GM18517 (cell line): ENCODE results near the gene GRIFIN.

Source experiments
- ATAC-seq: cut with Tn5 transposase; IDR thresholded peaks from one replicate; pipeline ENCODE4 v1.9.1; 2021; ENCODE audit warnings: mild to moderate bottlenecking, moderate library complexity; ENCODE audit not compliant: unreplicated experiment

Gene GRIFIN

DNA sequence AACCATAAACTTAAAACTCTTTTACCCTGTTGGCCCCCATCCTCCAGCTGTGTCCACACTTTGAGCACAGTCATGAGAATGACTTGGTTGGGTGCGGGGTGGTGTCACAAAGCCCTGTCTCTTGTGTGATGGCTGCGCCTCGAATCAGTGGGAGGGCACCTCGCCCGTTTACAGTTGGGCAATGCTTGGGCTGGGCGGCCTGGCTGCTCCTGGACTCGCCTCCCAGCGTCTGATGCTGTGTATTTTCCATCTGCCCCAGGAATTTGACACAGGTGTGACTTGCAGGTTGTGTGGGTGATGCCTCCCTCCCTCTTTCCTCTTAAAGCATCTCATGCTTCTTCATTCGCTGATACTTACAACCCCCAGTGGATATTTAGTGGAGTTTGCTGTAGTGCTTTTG, 39.1 kb downstream of the GRIFIN start:
- ATAC-seq: no peak

DNA sequence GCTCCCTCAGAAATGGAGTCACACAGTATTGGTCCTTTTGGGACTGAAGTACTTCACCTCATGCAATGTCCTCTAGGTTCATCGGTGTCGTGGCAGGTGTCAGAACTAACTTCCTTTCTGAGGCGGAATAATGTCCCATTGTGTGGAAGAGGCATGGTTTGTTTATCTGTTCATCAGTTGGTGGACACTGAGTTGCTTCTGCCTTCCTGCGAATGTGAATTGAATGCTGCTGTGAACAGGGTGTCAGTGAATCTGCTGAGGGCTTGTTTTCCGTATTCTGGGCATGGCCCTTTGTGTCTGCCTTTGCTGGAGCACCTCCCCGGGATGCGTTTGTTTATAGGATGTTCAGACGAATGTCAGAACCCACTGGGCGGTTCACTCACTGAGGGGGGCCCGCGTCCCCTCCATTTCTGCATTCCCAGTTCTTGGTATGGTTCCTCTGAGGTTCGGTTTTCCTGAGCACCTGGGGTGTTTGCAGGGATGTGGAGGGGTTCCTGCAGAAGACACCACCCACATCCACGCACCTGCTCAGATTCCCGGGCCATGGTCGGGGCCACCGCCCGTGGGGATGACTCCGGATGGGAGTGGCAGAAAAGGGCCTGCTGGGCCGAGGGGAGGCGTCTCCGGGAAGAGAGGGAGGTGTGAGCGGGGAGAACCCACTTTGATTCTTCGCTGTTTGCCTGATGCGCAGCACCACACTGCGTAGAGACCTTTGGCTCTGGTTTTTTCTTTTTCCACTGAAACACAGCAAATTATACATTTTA, 39.7 kb downstream of the GRIFIN start:
- no peak for ATAC-seq

DNA sequence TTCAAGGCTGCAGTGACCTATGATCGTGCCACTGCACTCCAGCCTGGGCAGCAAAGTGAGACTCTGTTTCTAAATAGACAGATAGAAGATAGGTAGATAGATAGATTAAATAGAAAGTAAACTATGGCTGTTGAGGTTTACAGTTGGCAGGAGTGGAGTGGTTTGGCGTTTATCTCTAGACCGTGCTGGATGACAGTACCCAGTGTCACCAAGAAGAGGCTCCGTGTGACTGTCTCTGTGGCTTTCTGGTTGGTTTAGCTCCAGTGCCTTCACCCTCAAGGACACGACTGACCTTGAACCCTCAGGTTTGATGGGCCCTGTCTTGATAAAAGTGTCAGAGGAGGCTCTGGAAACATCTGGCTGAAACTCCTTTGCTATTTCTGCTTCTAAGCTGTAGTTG, 41.1 kb downstream of the GRIFIN start:
- ATAC-seq: no peak

DNA sequence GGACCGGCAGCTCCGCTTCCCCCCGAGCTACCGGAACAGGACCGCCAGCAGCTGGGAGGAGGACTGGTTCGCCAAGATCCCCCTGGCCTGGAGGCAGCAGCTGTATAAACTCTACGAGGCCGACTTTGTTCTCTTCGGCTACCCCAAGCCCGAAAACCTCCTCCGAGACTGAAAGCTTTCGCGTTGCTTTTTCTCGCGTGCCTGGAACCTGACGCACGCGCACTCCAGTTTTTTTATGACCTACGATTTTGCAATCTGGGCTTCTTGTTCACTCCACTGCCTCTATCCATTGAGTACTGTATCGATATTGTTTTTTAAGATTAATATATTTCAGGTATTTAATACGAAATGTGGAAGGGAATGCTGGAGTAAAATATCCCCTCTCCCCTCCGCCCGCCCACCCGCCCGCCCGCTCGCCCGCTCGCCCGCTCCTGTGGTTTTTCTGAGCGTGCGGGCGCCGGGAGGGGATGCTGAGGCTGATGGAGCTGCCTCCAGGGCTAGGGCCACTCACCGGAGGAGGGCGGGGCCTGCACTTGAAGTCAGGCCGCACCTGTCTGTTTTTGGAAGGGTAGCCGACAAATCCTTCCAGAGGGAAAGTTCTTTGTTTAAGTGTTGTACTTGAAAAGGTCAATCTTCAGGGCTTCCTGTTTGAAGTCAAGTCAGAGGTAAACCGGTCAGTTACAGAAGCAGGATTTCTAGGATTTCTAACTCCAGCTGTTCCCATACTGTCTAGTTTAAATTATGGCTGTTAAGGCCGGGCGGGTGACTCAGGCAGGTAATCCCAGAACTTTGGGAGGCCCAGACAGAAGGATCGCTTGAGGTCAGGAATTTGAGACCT, 42.3 kb downstream of the GRIFIN start:
- ATAC-seq: no peak

DNA sequence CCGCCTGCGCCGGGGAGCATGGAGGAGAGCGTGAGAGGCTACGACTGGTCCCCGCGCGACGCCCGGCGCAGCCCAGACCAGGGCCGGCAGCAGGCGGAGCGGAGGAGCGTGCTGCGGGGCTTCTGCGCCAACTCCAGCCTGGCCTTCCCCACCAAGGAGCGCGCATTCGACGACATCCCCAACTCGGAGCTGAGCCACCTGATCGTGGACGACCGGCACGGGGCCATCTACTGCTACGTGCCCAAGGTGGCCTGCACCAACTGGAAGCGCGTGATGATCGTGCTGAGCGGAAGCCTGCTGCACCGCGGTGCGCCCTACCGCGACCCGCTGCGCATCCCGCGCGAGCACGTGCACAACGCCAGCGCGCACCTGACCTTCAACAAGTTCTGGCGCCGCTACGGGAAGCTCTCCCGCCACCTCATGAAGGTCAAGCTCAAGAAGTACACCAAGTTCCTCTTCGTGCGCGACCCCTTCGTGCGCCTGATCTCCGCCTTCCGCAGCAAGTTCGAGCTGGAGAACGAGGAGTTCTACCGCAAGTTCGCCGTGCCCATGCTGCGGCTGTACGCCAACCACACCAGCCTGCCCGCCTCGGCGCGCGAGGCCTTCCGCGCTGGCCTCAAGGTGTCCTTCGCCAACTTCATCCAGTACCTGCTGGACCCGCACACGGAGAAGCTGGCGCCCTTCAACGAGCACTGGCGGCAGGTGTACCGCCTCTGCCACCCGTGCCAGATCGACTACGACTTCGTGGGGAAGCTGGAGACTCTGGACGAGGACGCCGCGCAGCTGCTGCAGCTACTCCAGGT, 43.1 kb downstream of the GRIFIN start:
- no peak for ATAC-seq

DNA sequence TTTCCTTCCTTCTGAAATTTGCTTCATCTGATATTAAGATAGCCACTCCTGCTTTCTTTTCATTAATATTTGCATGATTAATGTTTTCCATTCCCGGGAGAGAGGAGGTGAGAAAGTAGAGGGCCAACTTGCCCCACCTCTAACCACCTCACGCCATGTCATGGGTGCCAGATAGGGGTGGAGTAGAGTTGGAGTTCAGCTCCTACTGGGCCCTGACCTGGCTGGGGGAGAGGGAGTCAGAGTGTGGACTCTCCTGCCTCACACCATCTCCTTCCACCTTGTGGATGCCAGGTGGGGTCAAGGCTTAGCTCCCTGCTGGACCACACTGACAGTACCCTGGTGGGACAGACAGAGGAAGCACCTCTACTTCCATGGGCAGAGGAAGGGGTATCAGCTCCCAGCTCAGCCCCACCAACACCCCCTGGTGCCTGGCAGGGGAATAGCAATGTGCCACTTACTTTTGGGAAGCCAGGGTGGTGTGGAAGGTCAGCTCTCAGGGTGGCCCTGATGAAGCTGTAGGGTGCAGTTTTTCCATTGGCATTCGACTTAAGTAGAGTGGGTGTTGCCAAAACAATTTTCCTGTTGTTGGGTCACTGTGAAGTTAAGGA, 44.8 kb downstream of the GRIFIN start:
- ATAC-seq: no peak

DNA sequence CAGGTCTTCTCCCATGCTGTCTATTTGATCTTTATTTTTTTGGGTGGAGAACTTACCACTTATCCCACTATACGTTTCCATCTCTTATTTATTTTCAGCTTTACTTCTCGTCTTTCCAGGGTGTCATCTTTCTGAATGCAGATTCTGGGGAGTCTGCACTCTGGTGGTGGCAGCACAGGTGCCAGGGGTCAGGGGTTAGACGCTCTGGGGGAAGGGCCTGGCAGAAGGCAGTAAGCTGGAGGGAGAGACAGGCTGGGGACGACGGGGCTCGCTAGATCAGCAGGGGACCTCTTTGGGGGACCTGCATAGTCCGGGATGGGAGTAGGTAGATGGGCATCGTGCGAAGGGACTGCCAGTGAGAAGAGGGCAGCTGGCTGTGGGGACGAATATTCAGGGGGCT, 50.4 kb downstream of the GRIFIN start:
- no peak for ATAC-seq
